GM18505 (cell line): ENCODE data around the gene FAM43A.

Experiments
- ATAC-seq: cut with Tn5 transposase; IDR thresholded peaks from one replicate; pipeline ENCODE4 v1.9.1; 2021; ENCODE audit not compliant: unreplicated experiment
- POLR2A ChIP-seq: IDR thresholded peaks from 4 replicates; pipeline ENCODE4 v1.6.1; 2011; ENCODE audit warnings: borderline replicate concordance; ENCODE audit not compliant: insufficient read depth, insufficient read length; ENCODE audit errors: extremely low read depth

Gene FAM43A

GRCh38 chr3:194683380-194683779, 2.3 kb upstream of the FAM43A start:
- TF ChIP-seq POLR2A, result no peak
- no peak for ATAC-seq

GRCh38 chr3:194685065-194685717, 492 bp upstream of the FAM43A start:
- no peak for ATAC-seq
- TF ChIP-seq POLR2A, result no peak

- ATAC-seq, result no peak
- TF ChIP-seq POLR2A, result no peak
Observed at GRCh38 chr3:194686414-194686815, 732 bp downstream of the FAM43A start.

- ATAC-seq, result no peak
- no peak for TF ChIP-seq POLR2A
Observed at GRCh38 chr3:194686816-194687637, 1.3 kb downstream of the FAM43A start.

GRCh38 chr3:194687638-194688199, 2.0 kb downstream of the FAM43A start:
- peak; percentile 47 for TF ChIP-seq POLR2A
- peak; percentile 30 for ATAC-seq

GRCh38 chr3:194688200-194688740, 2.6 kb downstream of the FAM43A start:
- TF ChIP-seq POLR2A, result peak; percentile 6
- ATAC-seq, result no peak

- no peak for TF ChIP-seq POLR2A
- no peak for ATAC-seq
Observed at GRCh38 chr3:194688946-194689345, 3.3 kb downstream of the FAM43A start.

GRCh38 chr3:194689493-194689944, 3.8 kb downstream of the FAM43A start:
- ATAC-seq, result no peak

GRCh38 chr3:194690501-194691372, 5.1 kb downstream of the FAM43A start:
- TF ChIP-seq POLR2A, result no peak
- ATAC-seq, result no peak

More at GRCh38 chr3:194689493-194689944, 3.8 kb downstream of the FAM43A start:
- no peak for TF ChIP-seq POLR2A

- ATAC-seq, result peak; percentile 60
- peak; percentile 32 for TF ChIP-seq POLR2A
Observed at GRCh38 chr3:194691481-194692283, 6.0 kb downstream of the FAM43A start.

GRCh38 chr3:194696702-194697101, 11.0 kb downstream of the FAM43A start:
- TF ChIP-seq POLR2A, result no peak
- no peak for ATAC-seq

- ATAC-seq, result no peak
- no peak for TF ChIP-seq POLR2A
Observed at GRCh38 chr3:194702545-194702944, 16.9 kb downstream of the FAM43A start.
